Measurements from ENCODE around the gene RRP15.

RRP15 gene

GRCh38 chr1:218294546-218294945 lies 9.5 kb downstream of the RRP15 start:
- H3K4me3 ChIP-seq (ENCODE audit: low read depth, low read length) = no peak overlapping the region
- no peak for DNase-seq (ENCODE audit: low read depth)
- no peak for TF ChIP-seq CTCF (conservative IDR thresholded peaks at IDR 0.05; ENCODE audit: low read depth, low read length)

GRCh38 chr1:218296162-218296561 lies 11.1 kb downstream of the RRP15 start:
- H3K4me3 ChIP-seq (ENCODE audit: low read depth, low read length) = no peak overlapping the region
- no peak for DNase-seq (ENCODE audit: low read depth)
- no peak for TF ChIP-seq CTCF (conservative IDR thresholded peaks at IDR 0.05; ENCODE audit: low read depth, low read length)

DNA sequence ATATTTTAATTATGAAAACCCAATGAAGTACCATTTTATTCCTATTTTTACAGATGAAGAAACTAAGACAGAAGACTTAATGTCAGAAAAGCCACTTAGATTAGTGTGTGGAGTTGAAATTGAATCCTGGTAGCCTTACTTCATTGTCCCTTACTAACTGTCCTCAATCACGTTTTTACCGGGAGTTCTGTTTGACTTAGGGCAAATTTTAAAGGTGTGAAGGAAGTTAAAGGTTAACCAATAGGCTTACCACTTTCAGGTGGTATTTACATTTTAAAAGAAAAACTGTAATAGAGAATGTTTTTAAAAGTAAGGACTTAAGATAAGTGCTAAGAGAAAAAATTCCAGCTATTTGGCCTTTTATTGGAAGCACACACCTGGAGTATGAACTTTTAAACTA lies 12.4 kb downstream of the RRP15 start:
- DNase-seq (ENCODE audit: low read depth) = no peak
- H3K4me3 ChIP-seq (ENCODE audit: low read depth, low read length) = no peak overlapping the region
- TF ChIP-seq CTCF (conservative IDR thresholded peaks at IDR 0.05; ENCODE audit: low read depth, low read length) = no peak

GRCh38 chr1:218297867-218298266 lies 12.8 kb downstream of the RRP15 start:
- no peak overlapping the region for H3K4me3 ChIP-seq (ENCODE audit: low read depth, low read length)
- no peak for TF ChIP-seq CTCF (conservative IDR thresholded peaks at IDR 0.05; ENCODE audit: low read depth, low read length)
- DNase-seq (ENCODE audit: low read depth) = peak; percentile 37

DNA sequence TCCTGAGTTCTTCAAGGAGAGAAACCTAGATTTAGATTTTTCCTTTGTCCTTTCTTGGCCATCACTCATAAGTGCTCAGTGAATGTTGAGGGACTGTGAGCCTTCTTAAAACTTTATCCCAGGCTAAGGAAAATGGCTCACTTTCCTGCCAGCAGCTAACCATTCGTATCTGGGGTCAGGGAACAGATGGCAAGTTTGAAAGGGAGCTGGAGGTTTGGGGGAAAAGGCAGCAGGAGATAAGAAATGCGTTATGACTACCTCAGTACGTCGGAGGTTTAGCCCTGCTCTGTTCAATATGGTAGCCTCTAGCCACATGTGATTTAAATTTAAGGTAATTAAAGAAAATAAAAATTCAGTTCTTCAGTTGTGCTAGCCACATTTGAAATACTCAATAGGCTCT lies 13.3 kb downstream of the RRP15 start:
- TF ChIP-seq CTCF (conservative IDR thresholded peaks at IDR 0.05; ENCODE audit: low read depth, low read length) = no peak
- no peak overlapping the region for H3K4me3 ChIP-seq (ENCODE audit: low read depth, low read length)
- DNase-seq (ENCODE audit: low read depth) = no peak

DNA sequence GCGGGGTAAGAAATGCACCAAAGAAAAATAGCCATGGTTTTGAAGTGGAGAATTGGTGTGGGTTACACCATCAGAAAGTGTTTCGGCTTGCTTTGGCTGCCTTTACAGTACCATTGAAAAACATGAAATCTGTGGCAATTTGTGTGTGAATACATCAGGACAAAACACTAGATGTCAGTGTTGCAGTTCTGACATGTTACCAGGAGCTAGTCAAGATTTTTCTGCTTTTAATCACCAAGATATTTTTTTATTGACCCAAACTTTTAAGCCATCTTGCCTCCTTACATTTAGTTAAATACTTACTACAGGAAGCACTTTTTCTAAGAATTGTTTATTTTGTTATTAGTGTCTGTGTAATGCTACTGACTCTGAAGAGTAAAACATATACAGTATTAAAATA lies 14.3 kb downstream of the RRP15 start:
- peak; percentile 87 for DNase-seq (ENCODE audit: low read depth)
- peak; percentile 73 for TF ChIP-seq CTCF (conservative IDR thresholded peaks at IDR 0.05; ENCODE audit: low read depth, low read length)
- no peak overlapping the region for H3K4me3 ChIP-seq (ENCODE audit: low read depth, low read length)

DNA sequence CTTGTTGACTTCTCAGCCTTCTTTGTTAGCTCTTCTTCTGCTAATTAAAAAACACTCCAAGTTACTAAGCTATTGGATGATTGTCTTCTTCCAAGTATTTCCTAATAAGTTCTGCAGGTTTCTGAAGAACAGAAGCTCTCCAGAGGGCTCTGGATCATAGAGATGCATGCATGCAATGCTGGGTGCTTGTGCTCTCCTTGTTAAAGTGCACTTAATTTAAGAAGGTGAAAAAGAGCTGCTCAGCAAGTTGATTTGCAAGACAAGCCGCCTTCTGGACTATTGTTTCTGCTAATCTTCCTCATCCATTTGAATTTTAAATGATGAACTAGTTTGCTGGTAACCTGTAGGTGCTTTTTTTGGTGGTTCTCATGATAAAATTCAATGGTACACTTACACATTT lies 16.1 kb downstream of the RRP15 start:
- no peak for TF ChIP-seq CTCF (conservative IDR thresholded peaks at IDR 0.05; ENCODE audit: low read depth, low read length)
- no peak for DNase-seq (ENCODE audit: low read depth)
- no peak overlapping the region for H3K4me3 ChIP-seq (ENCODE audit: low read depth, low read length)
